Measurements from ENCODE around the gene POTEG.
"Not testable (repeated sequence)": the region's sequence is repeated elsewhere in the genome, so short reads cannot be mapped to it uniquely, and the experiment has no call there.

Gene POTEG

DNA sequence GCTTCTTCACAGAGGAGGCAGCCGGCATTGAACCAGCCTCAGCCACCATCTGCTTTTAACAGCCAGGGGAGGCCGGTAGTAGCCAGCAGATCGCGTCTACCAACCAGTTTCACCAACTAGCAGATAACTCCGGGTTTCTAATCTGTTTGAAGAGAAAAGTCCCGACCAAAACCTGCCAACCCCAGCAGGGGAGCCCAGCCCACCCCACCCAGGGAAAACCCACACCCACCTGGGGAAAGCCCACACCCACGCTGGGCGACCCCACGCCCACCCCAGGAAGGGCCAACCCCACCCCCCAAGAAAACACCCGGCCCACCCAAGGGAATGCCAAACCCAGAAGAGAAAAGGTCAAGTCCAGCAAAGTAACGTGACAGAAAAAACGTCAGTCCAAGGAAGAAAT is at the start of gene POTEG:
Gene POTEG, minus strand, starts transcription at position 101 of the 400 bp plus-strand sequence. Its CDS starts 52 bp downstream, at position 49.
- H3K4me3 ChIP-seq (ENCODE audit: low read depth, low read length) = not testable (repeated sequence)

- not testable (repeated sequence) for H3K4me3 ChIP-seq (ENCODE audit: low read depth, low read length)
Observed at GRCh38 chr14:19482093-19482492, 48.0 kb upstream of the POTEG start.

DNA sequence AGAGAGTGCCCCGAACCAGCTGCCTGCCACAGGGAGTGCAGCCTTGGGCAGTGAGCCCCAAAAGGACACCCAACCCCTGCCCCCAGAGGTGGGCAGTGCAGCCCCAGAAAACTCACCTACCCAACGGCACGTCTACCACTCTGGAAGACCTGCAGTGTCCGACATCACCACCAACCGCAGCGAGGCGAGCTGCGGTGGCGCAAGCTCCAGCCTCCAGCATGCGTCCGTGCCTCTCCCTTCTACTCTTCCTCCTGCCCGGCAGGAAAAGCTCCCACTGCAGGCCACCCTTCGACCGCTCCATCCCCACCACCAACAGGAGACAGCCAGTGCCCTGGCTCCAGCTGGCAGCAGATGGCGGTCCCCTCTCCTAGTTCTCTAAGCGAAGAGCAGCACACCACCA is 47.3 kb upstream of the POTEG start:
- not testable (repeated sequence) for H3K4me3 ChIP-seq (ENCODE audit: low read depth, low read length)

- H3K4me3 ChIP-seq (ENCODE audit: low read depth, low read length) = not testable (repeated sequence)
Observed at GRCh38 chr14:19480491-19480890, 46.4 kb upstream of the POTEG start.

GRCh38 chr14:19445761-19446160 is 11.6 kb upstream of the POTEG start:
- not testable (repeated sequence) for H3K4me3 ChIP-seq (ENCODE audit: low read depth, low read length)

GRCh38 chr14:19439826-19440225 is 5.7 kb upstream of the POTEG start:
- H3K4me3 ChIP-seq (ENCODE audit: low read depth, low read length) = not testable (repeated sequence)

GRCh38 chr14:19439219-19439618 is 5.1 kb upstream of the POTEG start:
- H3K4me3 ChIP-seq (ENCODE audit: low read depth, low read length) = not testable (repeated sequence)

GRCh38 chr14:19437126-19437443 is 2.9 kb upstream of the POTEG start:
- H3K4me3 ChIP-seq (ENCODE audit: low read depth, low read length) = not testable (repeated sequence)

- H3K4me3 ChIP-seq (ENCODE audit: low read depth, low read length) = not testable (repeated sequence)
Observed at GRCh38 chr14:19436311-19437125, 2.4 kb upstream of the POTEG start.

DNA sequence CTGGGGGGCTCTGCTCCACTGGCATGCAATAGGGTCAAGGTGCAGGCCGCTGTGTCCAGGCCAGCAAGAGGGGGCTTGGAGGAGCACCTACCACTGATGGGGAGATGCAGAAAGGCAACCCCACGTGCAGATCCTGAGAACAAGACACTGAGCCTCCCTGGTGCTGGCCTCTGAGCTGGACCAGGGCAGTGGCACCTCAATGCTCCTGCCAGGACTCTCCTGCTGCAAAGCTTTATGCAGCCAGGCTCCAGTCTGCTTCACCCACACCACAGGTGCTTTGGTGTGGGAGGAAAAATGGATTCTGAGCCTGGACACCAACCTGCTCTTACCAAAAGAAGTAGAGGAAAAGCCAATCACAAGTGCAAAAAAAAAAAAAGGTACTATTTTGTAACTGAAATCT is 1.7 kb upstream of the POTEG start:
- H3K4me3 ChIP-seq (ENCODE audit: low read depth, low read length) = not testable (repeated sequence)

DNA sequence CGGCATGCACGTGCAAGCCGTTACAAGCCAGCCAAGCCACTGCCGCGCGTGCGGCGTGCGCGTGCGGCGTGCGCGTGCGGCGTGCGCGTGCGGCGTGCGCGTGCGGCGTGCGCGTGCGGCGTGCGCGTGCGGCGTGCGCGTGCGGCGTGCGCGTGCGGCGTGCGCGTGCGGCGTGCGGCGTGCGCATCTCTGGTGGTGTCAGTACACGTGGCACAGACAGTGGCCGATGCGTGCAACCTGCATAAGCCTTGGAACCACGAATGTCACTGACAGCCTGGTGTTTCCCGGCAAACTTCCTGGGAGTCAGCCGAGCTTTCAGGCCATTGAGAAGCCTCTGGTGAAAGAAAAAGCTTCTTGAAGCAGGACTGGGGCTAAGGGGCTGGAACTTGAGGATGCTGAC is 750 bp upstream of the POTEG start:
- not testable (repeated sequence) for H3K4me3 ChIP-seq (ENCODE audit: low read depth, low read length)

GRCh38 chr14:19433765-19434164 is 376 bp downstream of the POTEG start:
- not testable (repeated sequence) for H3K4me3 ChIP-seq (ENCODE audit: low read depth, low read length)

- not testable (repeated sequence) for H3K4me3 ChIP-seq (ENCODE audit: low read depth, low read length)
Observed at GRCh38 chr14:19408519-19408918, 25.6 kb downstream of the POTEG start.

- not testable (repeated sequence) for H3K4me3 ChIP-seq (ENCODE audit: low read depth, low read length)
Observed at GRCh38 chr14:19402097-19402496, 32.0 kb downstream of the POTEG start.

- H3K4me3 ChIP-seq (ENCODE audit: low read depth, low read length) = not testable (repeated sequence)
Observed at GRCh38 chr14:19394727-19395126, 39.4 kb downstream of the POTEG start.

DNA sequence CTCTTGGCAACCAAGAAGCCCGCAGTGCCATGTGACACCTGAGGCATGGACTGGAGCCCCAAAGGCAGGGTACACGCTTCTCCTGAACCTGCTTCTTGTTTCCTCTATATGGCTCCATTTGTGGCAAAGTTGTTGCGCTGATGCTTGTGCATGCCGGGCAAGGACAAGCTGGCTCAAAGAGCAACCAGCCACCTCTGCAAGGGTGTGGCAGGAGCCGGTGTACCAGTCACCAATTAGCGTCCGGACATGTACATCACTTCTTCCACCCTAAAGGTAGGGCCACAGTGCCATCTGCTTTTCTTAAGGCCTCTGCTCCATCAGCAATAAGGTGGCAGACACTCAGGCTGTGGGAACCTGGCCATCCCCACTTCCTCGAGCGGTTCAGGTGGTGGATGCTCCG is 43.9 kb downstream of the POTEG start:
- H3K4me3 ChIP-seq (ENCODE audit: low read depth, low read length) = not testable (repeated sequence)

GRCh38 chr14:19388741-19389140 is 45.4 kb downstream of the POTEG start:
- not testable (repeated sequence) for H3K4me3 ChIP-seq (ENCODE audit: low read depth, low read length)

- H3K4me3 ChIP-seq (ENCODE audit: low read depth, low read length) = not testable (repeated sequence)
Observed at GRCh38 chr14:19386996-19387395, 47.1 kb downstream of the POTEG start.

DNA sequence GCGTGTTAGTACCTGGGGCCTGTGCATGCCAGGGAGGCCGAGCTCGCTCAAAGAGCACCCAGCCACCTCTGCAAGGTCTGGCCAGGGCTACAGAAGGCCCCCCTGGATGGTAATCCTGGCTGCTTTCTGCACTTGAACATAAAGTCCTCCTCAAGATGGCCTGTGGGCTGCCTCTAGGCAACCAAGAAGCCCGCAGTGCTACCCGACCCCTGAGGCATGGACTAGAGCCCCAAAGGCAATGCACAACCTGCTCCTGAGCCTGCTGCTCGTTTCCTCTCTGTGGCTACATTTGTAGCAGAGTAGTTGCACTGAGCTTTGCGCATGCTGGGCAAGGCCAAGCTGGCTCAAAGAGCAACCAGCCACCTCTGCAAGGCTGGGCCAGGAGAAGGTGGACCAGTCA is 47.8 kb downstream of the POTEG start:
- not testable (repeated sequence) for H3K4me3 ChIP-seq (ENCODE audit: low read depth, low read length)

DNA sequence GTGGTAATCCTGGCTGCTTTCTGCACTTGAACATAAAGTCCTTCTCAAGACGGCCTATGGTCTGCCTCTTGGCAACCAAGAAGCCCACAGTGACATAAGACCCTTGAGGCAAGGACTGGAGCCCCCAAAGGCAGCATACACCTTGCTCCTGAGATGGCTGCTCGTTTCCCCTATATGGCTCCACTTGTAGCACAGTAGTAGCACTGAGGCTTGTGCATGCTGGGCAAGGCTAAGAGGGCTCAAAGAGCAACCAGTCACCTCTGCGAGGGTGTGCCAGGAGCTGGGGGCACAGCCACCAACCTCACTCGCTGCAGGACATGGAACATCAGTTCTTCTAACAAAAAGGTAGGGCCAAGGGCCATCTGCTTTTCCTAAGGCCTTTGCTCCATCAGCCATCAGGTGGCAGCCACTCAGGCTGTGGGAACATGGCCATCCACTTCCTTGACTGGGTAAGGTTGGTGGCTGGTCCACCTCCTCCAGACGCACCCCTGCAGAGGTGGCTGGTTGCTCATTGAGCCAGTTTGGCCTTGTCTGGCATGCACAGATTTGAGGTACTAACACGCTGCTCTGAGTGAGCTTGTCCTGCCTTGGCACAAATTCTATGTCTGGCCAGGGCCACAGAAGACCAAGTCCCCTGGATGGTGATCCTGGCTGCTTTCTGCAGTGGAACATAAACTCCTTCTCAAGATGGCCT is 49.9 kb downstream of the POTEG start:
- not testable (repeated sequence) for H3K4me3 ChIP-seq (ENCODE audit: low read depth, low read length)

- H3K4me3 ChIP-seq (ENCODE audit: low read depth, low read length) = not testable (repeated sequence)
Observed at GRCh38 chr14:19383008-19383584, 51.0 kb downstream of the POTEG start.

GRCh38 chr14:19380137-19380536 is 54.0 kb downstream of the POTEG start:
- H3K4me3 ChIP-seq (ENCODE audit: low read depth, low read length) = not testable (repeated sequence)
